HuH-7.5 (cell line): ENCODE results near the gene NUDT4.
A peak's percentile ranks its signal among the peaks of the same experiment; 100 is the strongest.

Experiments used
- DNase-seq: peaks from one replicate; pipeline ENCODE4 v3.0.0; 2011; ENCODE audit warnings: low spot score

Gene NUDT4

DNA sequence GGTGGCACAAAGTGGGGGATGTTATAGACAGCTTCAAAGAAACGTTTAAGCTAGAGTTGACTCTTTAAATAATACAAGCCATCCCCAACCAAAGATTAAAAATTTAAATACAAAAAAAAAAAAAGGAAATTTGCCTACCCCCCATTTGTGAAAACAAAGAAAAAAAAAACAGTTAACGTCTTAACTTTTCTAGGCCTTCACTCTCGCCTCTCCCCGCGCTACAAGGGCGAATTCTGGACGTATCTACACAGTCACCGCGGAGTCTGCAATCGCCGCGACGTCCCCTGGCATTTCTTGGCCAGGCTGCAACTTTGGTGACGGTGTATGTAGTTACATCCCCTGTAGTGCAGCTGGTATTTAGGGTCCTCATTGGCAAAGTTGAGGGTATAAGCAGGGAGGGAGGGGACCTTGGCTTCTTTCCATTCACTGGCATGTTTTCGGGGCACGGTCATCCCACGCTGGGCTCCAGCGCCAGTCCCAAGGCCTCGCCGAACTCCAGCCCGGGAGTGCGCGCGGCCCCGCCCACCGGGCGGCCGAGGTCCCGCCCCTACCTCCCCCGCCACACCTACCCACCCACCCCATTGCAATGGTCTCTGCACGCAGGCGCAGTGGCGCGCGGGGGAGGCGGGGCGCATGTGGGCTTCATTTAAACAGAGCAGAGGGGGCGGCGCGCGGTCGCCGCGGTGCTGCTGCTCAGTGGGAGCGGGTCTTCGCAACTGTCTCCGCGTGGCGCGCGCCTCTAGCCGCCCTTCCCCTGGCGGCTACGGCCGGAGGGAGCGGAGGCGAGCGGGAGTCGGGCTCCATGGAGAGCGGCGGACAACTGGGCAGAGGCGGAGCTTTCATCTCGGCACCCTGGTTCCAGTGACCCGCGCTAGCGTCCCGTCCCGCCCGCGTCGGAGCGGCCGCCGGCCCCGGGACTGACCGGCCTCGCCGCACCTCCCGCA is at the start of gene NUDT4:
Gene NUDT4, plus strand, starts transcription at position 674 of the 944 bp plus-strand sequence. CDS start 398 bp downstream, outside the sequence.
- peak; percentile 88 for DNase-seq

DNA sequence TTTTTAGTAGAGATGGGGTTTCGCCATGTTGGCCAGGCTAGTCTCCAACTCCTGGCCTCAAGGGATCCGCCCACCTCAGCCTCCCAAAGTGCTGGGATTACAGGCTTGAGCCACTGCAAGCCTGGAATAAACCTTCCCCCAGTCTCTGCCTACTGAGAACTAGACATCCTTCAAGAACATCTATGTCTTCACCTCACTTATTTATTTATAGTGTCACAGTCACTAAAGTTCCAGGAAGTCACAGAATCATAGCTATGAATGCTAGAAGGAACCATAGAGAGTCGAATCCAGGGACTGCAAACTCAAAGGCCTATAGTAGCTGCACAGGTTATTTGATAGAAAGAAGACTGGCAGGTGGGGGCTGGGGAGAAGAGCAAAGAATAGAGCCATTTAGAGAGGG is 44.7 kb upstream of the NUDT4 start:
- no peak for DNase-seq

DNA sequence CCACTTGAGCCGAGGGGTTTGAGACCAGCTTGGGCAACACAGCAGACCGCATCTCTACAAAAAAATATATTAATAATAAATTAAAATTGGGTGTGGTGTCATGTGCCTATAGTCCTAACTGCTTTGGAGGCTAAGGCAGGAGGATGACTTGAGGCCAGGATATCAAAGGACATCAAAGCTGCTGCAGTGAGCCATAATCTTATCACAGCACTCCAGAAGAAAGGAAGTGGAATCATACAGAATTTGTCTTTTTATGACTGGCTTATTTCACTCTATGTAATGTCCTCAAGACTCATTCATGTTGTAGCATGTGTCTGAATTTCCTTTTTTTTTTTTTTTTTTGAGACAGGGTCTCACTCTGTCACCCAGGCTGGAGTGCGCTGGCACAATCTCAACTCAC is 43.9 kb upstream of the NUDT4 start:
- DNase-seq: no peak

- DNase-seq: no peak
Observed at GRCh38 chr12:93335603-93336162, 42.0 kb upstream of the NUDT4 start.

DNA sequence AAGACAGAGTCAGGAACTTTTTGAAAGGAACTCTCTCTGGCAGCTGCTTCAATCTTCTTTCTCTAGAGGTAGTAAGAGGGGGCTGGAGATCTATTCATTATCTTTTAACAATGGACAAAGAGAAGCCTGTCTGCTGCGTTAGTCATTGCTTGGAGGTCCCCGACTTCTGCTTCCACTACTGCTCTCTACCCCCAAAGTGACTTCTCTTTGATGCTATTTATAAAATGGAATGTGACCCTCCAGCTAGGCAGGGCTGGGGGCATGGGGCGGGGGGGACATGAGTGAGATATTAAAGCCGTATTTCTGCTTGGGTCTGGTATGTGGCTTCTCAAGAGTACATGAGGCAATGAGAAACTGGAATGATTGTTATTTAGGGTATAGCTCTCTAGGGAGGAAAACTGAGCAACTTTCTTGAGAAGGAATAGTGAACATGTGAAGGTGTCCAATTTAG is 41.4 kb upstream of the NUDT4 start:
- DNase-seq: no peak

DNA sequence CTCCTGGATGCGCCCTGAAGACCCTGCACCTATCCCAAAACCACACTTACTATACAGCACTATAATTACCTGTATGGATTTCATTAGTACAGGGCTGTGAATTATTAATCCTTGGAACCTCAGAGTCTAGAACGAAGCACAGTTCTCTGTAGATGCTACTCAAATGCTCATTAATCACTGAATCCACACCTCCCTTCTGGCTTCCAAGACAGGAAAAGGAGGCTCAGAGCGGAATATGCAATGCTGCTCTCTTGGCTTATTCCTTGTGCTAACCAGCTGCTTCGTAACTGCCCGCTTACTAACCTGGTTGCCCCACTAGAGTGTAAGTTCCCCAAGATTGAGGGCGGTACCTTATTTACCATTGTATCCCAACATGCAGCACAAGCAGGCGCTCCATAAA is 39.1 kb upstream of the NUDT4 start:
- no peak for DNase-seq

DNA sequence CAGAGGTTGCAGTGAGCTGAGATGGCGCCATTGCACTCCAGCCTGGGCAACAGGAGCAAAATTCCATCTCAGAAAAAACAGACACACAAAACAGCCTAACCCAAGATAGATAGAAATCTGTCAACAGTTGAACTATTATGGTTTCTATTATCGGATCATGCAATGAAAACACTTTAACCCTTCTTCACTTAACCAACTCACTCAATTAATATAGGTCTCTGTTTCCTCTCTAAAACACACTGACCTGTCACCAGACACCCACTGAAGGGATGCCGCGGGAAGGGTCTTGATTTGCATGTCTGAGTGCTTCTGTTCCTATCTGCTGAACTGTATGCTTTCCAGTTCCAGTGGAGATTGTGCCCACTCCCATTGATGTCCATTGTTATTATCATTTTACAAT is 38.0 kb upstream of the NUDT4 start:
- DNase-seq: no peak

DNA sequence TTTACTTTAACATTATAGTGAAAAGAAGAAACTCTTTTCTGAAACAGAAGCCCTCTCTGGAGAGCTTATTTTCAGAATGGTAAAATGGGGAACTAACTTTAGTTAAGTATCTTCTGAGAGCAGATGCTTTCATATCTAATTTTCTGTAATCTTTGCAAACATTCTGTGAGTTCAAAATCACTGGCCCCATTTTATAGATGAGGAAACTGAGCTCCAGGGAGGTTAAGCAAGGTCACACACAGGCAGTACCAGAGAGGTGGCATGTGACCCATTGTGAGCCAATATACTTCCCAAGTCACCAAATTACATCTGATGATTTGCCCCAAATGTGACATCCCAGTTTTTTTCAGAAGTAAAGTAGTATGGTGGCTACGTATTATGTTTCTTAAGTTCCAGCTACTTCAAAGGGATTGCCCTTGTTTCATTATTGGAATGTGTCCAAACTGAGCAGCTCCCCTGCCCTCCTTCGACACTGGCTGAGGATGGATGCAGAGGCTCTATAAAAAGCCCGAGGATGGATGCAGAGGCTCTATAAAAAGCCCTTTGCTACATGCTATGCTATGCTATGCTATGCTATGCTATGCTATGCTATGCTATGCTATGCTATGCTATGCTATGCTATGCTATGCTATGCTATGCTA is 36.2 kb upstream of the NUDT4 start:
- DNase-seq: no peak

DNA sequence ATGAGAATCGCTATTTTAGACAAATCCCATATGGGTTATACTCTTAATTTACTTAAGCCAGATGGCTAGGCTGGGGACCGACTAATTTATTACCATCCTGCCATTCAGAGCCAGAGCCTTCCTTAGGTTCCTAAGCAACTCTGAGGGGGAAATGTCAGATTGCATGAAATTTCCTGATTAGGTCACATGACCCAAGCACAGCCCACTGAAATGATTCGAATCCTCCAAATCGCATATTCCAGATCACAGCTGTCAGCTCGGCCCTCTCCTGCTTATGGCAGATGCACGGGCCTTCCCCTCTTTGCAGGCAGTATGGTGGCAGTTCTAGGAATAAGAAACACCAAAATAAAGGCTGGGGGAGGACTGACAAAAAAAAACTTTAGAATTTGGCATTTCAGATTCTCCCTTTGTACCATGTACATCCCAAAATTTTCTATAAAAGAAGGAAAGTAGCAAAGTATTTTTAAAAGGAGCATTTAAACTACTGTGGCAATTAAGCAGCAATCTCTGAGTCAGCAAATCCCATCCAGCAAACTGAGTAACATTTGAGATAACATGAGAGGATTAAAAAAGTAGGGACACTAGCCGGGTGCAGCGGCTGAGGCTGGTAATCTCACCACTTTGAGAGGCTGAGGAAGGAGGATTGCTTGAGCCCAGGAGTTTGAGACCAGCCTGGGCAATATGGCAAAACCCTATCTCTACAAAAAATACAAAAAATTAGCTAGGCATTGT is 30.5 kb upstream of the NUDT4 start:
- no peak for DNase-seq

DNA sequence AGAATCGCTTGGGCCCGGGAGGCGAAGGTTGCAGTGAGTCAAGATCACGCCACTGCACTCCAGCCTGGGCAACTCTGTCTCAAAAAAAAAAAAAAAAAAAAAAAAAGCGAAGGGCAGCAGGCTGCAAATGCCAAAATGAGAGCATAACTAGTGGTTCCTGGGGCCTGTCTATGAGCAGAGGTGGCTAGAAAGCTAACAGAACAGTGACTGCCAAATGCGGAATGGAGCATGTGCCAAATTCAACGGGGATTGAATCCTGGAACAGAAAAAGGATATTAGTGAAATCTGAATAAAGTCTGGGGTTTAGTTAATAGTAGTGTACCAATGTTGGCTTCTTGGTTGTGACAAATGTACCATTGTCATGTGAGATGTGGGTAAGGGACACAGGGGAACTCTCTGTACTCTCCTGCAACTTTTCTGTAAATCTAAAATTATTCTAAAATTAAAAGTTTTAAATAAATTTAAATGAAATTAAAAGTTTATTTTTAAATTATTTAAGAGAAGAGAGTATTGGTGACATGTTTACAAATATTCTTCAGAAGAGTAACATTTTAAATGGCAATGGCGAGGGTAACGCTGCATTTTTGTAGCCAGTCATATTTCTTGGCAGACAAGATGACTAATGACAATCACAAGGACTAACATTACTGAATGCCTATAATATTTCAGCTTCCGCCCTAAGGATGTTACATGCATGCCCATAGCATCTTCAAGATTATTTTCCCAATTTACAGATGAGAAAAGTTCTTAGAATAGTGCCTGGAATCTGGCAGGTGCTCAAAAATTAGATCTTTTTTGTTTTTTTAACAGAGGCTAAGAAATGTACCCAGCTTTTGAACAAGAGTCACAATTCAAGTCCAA is 28.9 kb upstream of the NUDT4 start:
- no peak for DNase-seq

DNA sequence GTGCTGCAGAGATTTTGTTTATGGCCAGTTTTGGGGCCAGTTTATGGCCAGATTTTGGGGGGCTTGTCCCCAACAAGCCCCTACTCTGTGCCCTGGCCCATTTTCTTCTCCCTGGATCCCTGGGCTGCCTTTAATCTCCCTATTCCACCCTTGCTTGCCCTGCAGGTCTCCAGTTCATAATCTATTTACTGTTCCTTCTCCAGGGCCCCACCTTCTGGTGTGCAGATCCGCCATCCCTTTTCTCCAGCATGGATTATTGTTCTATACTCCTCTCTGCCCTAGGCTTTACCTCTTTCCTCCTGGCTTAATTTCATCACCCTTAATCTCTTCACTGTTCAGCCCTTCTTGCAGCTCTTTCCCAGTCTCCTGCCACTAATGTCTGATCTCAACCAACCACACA is 26.0 kb upstream of the NUDT4 start:
- no peak for DNase-seq

DNA sequence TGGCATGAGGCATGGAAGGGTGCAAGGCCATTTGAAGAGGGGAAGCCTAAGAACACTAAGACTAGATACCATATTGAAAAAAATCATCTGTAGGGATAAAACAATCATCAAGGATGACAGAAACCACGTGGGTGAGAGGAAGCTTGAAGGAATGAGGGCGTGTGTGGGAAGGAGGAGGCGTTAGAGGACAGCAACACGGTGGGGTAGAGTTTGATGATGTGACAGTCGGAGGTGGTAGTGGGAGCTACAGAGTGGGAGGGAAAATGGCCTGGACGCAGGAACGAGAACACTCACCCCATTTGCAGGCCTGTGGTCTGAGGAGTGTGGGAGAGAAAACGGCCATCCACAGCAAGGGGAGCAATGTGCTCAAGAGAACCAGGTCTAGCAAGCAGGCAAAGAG is 25.4 kb upstream of the NUDT4 start:
- no peak for DNase-seq

DNA sequence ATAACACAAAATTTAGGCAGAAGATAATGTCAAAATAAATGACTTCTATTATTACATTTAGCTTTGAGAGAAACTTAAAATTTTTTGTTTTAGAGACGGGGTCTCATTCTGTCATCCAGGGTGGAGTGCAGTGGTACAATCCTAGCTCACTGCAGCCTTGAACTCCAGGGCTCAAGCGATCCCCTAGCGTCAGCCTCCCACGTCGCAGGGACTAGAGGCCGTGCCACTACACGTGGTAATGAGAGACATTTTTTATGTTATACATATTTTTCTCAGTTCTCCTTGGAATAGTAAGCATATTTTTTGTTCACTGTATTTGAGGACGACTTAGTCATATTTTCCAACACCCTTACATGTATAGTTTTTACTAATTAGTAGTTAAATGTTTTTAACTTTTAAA is 21.5 kb upstream of the NUDT4 start:
- DNase-seq: no peak

GRCh38 chr12:93358058-93358457 is 19.7 kb upstream of the NUDT4 start:
- DNase-seq: no peak

DNA sequence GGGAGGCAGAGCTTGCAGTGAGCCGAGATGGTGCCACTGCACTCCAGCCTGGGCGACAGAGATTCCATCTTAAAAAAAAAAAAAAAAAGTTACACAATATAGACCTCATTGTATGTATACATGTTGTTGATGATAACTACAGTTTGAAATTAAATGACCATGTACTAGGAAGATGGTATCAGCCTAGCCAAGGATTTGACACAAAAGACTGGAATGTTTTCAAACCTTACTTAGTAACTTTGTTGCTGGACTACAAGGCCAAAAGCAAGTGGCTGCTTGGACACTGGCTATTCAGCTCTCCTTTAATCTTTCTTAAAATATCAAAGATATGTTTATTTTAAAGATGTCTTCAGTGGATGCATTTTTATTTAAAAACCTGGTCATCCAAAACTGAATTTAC is 18.9 kb upstream of the NUDT4 start:
- DNase-seq: no peak

DNA sequence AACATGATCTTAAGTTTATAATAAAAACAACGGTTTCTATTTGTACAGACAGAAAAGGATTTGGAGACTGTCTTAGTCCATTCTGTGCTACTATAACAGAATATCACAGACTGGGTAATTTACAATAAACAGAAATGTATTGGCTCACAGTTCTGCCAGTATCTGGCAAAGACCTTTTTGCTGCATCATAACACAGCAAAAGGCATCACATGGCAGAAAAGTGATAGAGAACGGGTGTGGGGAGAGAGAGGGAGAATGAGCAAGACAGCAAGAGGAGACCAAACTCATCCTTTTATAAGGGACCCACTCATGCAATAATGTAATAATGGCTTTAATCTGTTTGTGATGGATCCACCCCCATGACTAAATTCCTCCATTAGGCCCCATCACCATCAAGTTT is 17.0 kb upstream of the NUDT4 start:
- DNase-seq: no peak

DNA sequence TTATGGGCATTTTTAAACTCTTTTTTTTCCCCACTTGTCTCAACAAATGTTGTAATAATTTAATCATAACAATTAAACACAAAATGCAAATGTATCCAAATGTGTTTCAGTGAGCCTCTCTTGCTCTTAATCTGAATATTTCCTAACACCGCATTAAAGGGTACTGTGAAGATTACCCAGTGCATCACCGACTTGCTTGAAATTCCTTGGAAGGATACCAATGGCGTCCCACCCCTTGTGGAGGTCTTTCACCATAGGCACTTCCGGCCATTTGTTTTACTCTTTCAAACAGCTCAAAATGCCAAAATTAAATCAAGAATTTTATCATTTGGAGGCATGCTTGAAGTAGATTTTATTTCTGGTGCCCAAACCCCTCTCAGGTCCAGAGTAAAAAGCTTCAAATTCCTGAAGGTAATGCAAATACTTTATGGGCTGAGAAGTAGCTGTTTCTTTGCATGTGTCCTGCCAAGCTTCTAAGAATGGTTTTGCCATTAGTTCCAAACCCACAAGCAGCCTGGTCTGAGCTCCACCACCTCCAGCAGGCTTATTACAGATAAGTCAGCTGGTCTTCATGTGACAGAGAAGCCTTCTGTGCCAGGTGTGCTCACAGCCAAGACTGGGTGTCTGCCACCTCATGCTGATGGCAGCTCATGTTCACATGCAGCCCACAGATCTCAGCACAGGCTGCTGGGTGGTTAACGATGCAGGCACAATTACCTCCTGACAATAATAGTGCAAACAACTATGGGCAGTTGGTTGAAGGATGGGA is 16.4 kb upstream of the NUDT4 start:
- DNase-seq: no peak

GRCh38 chr12:93363841-93364297 is 13.9 kb upstream of the NUDT4 start:
- no peak for DNase-seq

- no peak for DNase-seq
Observed at GRCh38 chr12:93365616-93366405, 11.9 kb upstream of the NUDT4 start.

DNA sequence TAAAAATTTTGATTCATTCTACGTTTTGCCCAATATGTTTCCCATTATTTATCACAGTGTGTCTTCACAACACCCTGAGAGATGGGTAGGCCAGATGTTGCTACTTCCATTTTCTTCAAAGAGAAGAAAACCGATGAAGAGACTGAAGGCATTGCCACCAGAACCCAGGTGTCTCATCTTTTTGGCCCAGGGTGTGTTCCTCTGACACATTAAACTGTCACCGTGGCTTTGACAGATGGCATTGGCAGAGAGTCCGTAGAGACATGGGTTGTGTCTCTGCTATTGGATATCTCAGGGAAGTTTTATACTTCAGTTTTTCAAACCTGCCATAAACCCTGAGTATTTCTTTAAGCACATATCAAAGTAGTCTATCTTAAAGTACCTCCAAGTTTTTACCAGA is 11.3 kb upstream of the NUDT4 start:
- no peak for DNase-seq
